Gastrocnemius medialis (tissue), 4 donors: ENCODE results near the gene RACK1. TPM values are rescaled to one million over a fixed set of nuclear protein-coding genes. Genes with fewer than 3 reads are reported as not detected.

Experiments
- ATAC-seq, 2 donors: fragments of 150-250 bp; one replicate each; pipeline ENCODE4 v1.9.1; 2016
- DNase-seq, 2 donors: peaks; one replicate each; pipeline ENCODE4 v3.0.0-alpha.2; 2019
- H3K27ac ChIP-seq, 4 donors: fragments of 200-600 bp; sonication (generic); 1 replicate in 1 of 4; 2 replicates in 3 of 4; pipeline ENCODE4 v1.5.1; 2016 to 2018; ENCODE audit warnings: mild to moderate bottlenecking in 2 of 4, moderate library complexity in 1 of 4
- H3K27me3 ChIP-seq, 3 donors: fragments of 200-600 bp; sonication (generic) in 2 of 3; 1 replicate in 1 of 3; 2 replicates in 2 of 3; pipeline versions ENCODE4 v1.5.1 to v1.6.0; 2016 to 2019; ENCODE audit warnings: mild to moderate bottlenecking in 1 of 3, moderate library complexity in 1 of 3
- H3K36me3 ChIP-seq, 2 donors: fragments of 200-600 bp; sonication (generic) in 1 of 2; one replicate each; pipeline ENCODE4 v1.5.1; 2017 to 2018
- H3K4me1 ChIP-seq, 2 donors: fragments of 200-600 bp; sonication (generic) in 1 of 2; one replicate each; pipeline ENCODE4 v1.5.1; 2016 to 2017; ENCODE audit warnings: mild to moderate bottlenecking in 2 of 2
- H3K4me3 ChIP-seq, 4 donors: fragments of 200-600 bp; sonication (generic) in 3 of 4; 1 replicate in 1 of 4; 2 replicates in 3 of 4; pipeline ENCODE4 v1.5.1; 2016 to 2019; ENCODE audit warnings: mild to moderate bottlenecking in 2 of 4
- H3K9me3 ChIP-seq, 3 donors: fragments of 200-600 bp; sonication (generic) in 2 of 3; 1 replicate in 1 of 3; 2 replicates in 2 of 3; pipeline ENCODE4 v1.5.1; 2016 to 2019
- CTCF ChIP-seq, 5 experiments: fragments of 450-650 bp in 3 of 5; fragments of 200-600 bp in 2 of 5; sonication (generic) in 2 of 5; IDR thresholded peaks in 4 of 5; conservative IDR thresholded peaks in 1 of 5; 1 replicate in 4 of 5; 2 replicates in 1 of 5; pipeline ENCODE4 v1.5.1; 2016 to 2019; ENCODE audit warnings: antibody characterized with exemption in 5 of 5, mild to moderate bottlenecking in 3 of 5, moderate library complexity in 3 of 5
- POLR2A ChIP-seq, 2 donors: fragments of 450-650 bp; IDR thresholded peaks; one replicate each; pipeline ENCODE4 v1.6.1; 2017; ENCODE audit warnings: antibody characterized with exemption in 2 of 2, mild to moderate bottlenecking in 2 of 2, moderate library complexity in 2 of 2
- in situ Hi-C, 4 donors: fragments of 200-750 bp; cut with MboI; loops; one replicate each; pipeline versions ENCODE4 v1.15.0 to v1.8.0; 2017; ENCODE audit warnings: low sequenced_read_pairs in 4 of 4
- intact Hi-C: fragments of 100-400 bp; cut with DNase I; formaldehyde crosslinking; loops from one replicate; pipeline ENCODE4 v1.15.1; 2023; ENCODE audit warnings: low total_unique reads
- total RNA-seq, 4 donors: library from RNA; depleted of rRNA; stranded (reverse); fragments of >200 nt; gene quantifications; one replicate each; pipeline versions ENCODE4 v1.1.0 to v1.2.3, GENCODE V29; 2016

RACK1 gene
- total RNA-seq, 4 donors from 2014 or later: 1,697 to 2,187 (median 1,957) TPM

GRCh38 chr5:181246276-181247049 is 2.8 kb upstream of the RACK1 start:
- H3K4me1 ChIP-seq: peaks cover 59 to 60% of the 10 kb centered on the region in 2 donors
- H3K27me3 ChIP-seq: no peaks in the 10 kb centered on the region
- no peaks in the 10 kb centered on the region for H3K9me3 ChIP-seq
- ATAC-seq (peak; percentile 50 to 59), DNase-seq (peak; percentile 84 to 91)
- peak; percentile 86 to 92 for TF ChIP-seq POLR2A (IDR thresholded peaks at IDR 0.05)
- TF ChIP-seq CTCF (IDR thresholded peaks at IDR 0.05 in 4 of 5, conservative IDR thresholded peaks at IDR 0.05 in 1 of 5): no peak
- in situ Hi-C loops (no loop called here), intact Hi-C loops (loop anchor here (1.0 to 5.0 kb wide), 3 partner anchors 14 to 444 kb away; partner anchors contain the start of genes MGAT1 and TRIM52)
- H3K36me3 ChIP-seq: peaks cover 0 to 14% of the 10 kb centered on the region in 2 donors
- H3K4me3 ChIP-seq: peak overlapping the region; percentile 77 to 97 (median 86)
- peak overlapping the region; percentile 94 to 99 (median 96) for H3K27ac ChIP-seq

DNA sequence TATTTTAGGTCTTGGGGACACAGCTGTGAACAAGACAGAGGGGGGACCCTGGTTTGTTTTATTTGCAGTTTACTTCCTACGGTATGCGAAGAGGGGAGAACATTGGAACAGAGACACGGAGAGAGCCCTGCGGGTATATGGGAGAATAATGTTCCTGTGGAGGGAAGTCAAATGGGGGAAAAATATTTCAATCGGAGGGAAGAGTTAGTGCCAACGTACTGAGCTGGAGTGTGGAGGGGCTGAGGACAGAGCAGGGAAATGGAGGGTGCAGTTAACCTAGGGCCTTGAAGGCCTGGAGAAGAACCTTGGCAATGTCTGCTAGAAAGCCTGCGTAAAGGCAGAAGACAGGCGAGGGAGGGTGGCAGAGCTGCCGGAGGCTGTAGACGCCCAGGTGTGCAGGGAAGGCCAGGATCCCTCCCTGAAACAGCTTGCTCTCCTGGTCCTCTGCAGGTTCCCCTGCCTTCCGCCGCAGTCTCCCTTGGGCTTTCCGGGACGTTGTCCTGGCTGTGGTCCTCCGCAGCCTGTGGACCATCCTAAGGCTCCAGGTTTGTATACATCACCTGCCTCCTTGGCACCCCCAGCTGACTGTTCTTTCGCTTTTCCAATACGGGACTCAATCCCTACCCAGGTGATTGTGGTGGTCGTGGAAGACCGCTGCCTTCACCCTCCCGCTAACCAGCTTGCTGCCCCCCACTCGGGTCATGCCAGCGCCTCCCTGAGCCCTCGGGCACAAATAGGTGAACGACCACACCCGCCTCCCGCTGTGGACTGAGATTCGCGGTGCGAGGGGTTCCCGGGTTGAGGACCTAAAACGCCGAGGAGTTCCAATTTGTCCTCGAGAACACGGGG is 1.9 kb upstream of the RACK1 start:
- no peaks in the 10 kb centered on the region for H3K27me3 ChIP-seq
- H3K36me3 ChIP-seq: peaks cover 0 to 16% of the 10 kb centered on the region in 2 donors
- no peaks in the 10 kb centered on the region for H3K9me3 ChIP-seq
- DNase-seq: peak in 1 of 2 donors; percentile 39
- H3K27ac ChIP-seq: peak overlapping the region; percentile 94 to 99 (median 96)
- TF ChIP-seq CTCF (IDR thresholded peaks at IDR 0.05 in 4 of 5, conservative IDR thresholded peaks at IDR 0.05 in 1 of 5): no peak
- TF ChIP-seq POLR2A (IDR thresholded peaks at IDR 0.05): no peak
- peak in 1 of 2 donors; percentile 0 for ATAC-seq
- H3K4me1 ChIP-seq: peaks cover 58 to 62% of the 10 kb centered on the region in 2 donors
- in situ Hi-C loops: no loop called here
- peak overlapping the region; percentile 77 to 97 (median 86) for H3K4me3 ChIP-seq
- intact Hi-C loops: loop anchor here (1.0 to 5.0 kb wide), 3 partner anchors 15 to 443 kb away; partner anchors contain the start of genes MGAT1 and TRIM52

DNA sequence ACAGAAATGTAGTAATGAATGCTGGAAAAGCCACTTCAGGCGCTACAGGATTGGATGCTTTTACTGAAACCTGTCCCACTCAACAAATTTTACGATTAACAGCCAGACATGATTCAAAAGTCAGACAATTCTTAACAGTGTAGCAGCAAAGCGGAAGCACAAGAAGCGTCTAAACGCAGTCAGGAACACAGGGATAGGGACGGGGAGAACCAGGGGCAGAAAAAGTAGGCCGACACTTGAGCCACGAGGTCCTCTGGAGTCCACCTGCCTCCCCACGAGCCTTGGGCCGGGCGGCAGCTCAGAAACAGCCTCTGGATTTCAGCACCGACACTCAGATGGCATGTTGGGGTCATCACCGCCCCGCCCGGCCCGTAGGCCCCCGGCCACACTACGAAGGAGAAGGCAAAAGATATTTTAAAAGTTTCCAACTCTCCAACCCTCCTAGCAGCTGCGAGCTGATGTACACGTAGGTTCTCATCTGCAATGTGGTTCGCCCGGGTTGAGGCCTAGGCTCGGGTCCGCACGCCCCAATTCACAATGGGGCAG is 615 bp downstream of the RACK1 start:
- ATAC-seq (no peak), DNase-seq (peak in 1 of 2 donors; percentile 44)
- H3K27ac ChIP-seq: peak overlapping the region; percentile 94 to 99 (median 96)
- no peaks in the 10 kb centered on the region for H3K27me3 ChIP-seq
- H3K4me3 ChIP-seq: peak overlapping the region; percentile 76 to 96 (median 80)
- no peak for TF ChIP-seq POLR2A (IDR thresholded peaks at IDR 0.05)
- TF ChIP-seq CTCF (IDR thresholded peaks at IDR 0.05 in 4 of 5, conservative IDR thresholded peaks at IDR 0.05 in 1 of 5): no peak
- H3K36me3 ChIP-seq: peaks cover 0 to 42% of the 10 kb centered on the region in 2 donors
- no peaks in the 10 kb centered on the region for H3K9me3 ChIP-seq
- in situ Hi-C loops (no loop called here), intact Hi-C loops (loop anchor here (5.0 kb wide), 2 partner anchors 36 to 1511 kb away; partner anchors contain the start of genes MAML1 and TRIM7)
- peaks cover 33 to 44% of the 10 kb centered on the region in 2 donors for H3K4me1 ChIP-seq

GRCh38 chr5:181242031-181242451 is 1.7 kb downstream of the RACK1 start:
- peak overlapping the region; percentile 76 to 96 (median 80) for H3K4me3 ChIP-seq
- H3K36me3 ChIP-seq: peaks cover 6 to 52% of the 10 kb centered on the region in 2 donors
- TF ChIP-seq CTCF (IDR thresholded peaks at IDR 0.05 in 4 of 5, conservative IDR thresholded peaks at IDR 0.05 in 1 of 5): no peak
- no peak for TF ChIP-seq POLR2A (IDR thresholded peaks at IDR 0.05)
- H3K4me1 ChIP-seq: peaks cover 28 to 38% of the 10 kb centered on the region in 2 donors
- H3K9me3 ChIP-seq: no peaks in the 10 kb centered on the region
- intact Hi-C loops: loop anchor here (5.0 kb wide), 2 partner anchors 35 to 1510 kb away; partner anchors contain the start of genes MAML1 and TRIM7
- no peak for ATAC-seq
- peak overlapping the region; percentile 94 to 99 (median 96) for H3K27ac ChIP-seq
- no peaks in the 10 kb centered on the region for H3K27me3 ChIP-seq
- in situ Hi-C loops: no loop called here
- no peak for DNase-seq
